ENCODE measurements around the gene MEIOSIN.

MEIOSIN gene

DNA sequence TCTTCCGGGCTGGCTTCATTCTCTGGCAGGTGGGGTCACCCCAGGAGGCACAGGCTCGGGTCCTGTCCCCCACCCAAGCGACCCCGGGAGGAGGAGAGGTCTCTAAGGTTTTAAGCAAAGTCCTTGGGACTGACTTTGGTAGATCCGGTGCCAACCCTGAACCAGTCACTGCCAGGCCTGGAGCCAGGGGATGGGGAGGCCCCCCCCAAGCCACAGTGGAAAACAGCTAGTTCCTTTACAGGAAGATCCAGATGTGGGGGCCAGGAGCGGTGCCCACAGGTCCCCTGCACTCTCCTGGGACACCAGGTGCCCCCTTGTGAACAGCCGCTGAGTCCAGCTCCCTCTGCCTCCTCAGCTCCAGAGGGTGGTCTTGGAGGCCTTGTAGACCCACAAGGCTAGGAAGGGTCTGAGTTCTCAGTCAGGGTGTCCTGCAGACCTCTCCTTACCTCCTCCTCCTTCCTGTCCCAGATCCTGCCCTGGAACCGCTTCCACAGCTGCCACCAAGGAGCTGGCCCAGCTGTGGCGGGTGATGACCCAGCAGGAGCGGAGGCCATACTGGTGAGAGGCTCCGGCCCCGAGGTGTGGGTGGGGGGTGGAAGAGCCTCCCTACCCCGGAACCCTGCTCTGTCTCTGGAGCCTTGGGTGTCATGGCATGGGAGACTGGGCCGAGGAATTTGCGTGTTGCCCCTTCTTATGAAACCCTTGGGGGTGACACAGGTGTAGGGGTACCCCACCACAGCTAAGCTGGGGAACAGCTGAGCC, 29.8 kb downstream of the MEIOSIN start:
- TF ChIP-seq CREB1 (IDR thresholded peaks at IDR 0.05; ENCODE audit: low read depth) (no peak), CEBPB (IDR thresholded peaks at IDR 0.05) (no peak), EP300 (IDR thresholded peaks at IDR 0.05; ENCODE audit: borderline replicate concordance) (no peak)
- TF ChIP-seq, protein P1, sequence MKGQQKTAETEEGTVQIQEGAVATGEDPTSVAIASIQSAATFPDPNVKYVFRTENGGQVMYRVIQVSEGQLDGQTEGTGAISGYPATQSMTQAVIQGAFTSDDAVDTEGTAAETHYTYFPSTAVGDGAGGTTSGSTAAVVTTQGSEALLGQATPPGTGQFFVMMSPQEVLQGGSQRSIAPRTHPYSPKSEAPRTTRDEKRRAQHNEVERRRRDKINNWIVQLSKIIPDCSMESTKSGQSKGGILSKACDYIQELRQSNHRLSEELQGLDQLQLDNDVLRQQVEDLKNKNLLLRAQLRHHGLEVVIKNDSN (IDR thresholded peaks at IDR 0.05) = no peak

DNA sequence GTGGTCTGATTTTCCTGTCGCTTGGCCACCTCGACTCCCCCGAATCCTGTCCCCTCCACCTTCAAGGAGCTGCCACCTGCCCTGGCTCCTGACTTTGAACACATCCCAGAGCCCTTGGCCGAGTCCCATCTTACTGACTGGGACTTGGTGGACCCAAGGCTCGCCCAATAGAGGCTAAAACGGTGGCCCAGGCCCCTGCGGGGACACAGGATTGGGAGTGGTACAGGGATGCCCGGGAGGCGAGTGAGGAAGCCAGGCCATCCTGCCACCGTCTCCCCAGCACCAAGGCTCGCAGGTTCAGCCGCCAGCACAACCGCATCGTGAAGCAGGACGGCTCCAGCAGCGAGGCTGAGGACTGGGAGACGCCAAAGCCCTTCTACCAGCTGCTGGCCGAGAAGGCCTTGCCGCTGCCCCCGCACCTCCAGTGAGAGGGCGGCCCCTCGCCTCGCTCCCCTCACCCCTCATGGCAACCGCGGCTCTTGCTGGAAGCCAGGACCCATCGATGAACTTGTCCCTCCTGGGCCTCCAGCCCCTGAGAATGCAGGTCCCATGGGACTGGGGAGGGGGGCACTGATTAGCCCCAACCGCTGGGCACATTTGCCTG, 30.6 kb downstream of the MEIOSIN start:
- TF ChIP-seq NFIC (IDR thresholded peaks at IDR 0.05) (no peak), EP300 (IDR thresholded peaks at IDR 0.05; ENCODE audit: borderline replicate concordance) (no peak), CREB1 (IDR thresholded peaks at IDR 0.05; ENCODE audit: low read depth) (no peak), TCF12 (IDR thresholded peaks at IDR 0.05; ENCODE audit: low read depth) (no peak)

DNA sequence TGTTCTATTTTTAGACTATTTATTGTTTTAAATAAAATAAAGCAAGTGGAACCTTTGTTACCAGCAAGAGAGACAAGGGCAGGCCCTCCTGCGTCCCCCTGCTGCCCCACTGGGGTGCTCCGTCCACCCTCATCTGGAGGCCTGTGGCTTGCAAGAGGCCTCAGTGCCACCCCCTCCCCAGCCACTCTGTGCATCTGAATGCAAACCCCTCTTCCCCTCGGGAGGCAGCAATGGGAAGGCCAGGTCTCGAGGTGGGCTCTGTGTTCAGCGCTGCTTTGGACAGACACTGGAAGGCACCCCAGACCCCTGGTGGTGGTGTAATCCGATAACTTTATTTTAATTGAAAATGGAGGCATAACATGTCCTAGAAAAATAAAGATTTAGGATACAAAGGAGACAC, 31.2 kb downstream of the MEIOSIN start:
- TF ChIP-seq EP300 (IDR thresholded peaks at IDR 0.05; ENCODE audit: borderline replicate concordance) (no peak), YY1 (IDR thresholded peaks at IDR 0.05; ENCODE audit: low read depth) (no peak), NFIC (IDR thresholded peaks at IDR 0.05) (no peak)

DNA sequence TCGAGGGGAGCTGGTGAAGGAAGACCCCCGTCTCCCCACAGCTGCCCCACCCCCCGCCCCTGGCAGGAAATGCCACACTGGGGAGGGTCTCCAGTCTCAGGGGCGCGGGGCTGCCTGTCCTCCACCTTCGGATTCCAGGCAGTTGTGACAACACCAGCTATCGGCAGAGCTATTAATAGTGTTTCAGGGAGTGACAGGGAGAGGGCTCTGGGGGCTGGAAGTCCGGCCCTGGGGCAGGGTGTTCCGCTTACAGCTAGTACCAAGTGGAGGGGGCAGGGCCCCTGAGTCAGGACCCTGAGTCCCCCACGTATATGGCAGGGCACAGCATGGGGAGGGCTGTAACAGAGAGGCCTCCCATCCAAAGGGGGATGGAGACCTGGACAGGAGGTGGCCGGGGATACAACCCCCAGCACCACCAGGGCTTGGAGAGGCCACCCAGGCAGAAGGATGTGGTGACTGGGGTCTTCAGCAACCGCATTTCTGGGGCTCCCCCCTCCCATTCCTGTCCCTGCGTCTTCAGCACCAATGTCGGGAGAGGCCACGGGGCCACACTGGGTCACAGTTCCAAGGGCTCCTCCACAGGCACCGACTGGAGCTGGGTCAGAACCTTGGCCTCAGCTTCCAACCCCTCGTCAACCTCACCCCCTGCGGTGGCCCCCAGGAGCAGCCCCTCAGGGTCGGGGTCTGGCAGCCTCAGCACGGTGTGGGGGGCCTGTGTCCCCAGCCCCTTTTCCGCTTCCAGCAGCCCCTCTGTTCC, 31.9 kb downstream of the MEIOSIN start:
- TF ChIP-seq CREB1 (IDR thresholded peaks at IDR 0.05; ENCODE audit: low read depth) = no peak
- TF ChIP-seq, protein P2, sequence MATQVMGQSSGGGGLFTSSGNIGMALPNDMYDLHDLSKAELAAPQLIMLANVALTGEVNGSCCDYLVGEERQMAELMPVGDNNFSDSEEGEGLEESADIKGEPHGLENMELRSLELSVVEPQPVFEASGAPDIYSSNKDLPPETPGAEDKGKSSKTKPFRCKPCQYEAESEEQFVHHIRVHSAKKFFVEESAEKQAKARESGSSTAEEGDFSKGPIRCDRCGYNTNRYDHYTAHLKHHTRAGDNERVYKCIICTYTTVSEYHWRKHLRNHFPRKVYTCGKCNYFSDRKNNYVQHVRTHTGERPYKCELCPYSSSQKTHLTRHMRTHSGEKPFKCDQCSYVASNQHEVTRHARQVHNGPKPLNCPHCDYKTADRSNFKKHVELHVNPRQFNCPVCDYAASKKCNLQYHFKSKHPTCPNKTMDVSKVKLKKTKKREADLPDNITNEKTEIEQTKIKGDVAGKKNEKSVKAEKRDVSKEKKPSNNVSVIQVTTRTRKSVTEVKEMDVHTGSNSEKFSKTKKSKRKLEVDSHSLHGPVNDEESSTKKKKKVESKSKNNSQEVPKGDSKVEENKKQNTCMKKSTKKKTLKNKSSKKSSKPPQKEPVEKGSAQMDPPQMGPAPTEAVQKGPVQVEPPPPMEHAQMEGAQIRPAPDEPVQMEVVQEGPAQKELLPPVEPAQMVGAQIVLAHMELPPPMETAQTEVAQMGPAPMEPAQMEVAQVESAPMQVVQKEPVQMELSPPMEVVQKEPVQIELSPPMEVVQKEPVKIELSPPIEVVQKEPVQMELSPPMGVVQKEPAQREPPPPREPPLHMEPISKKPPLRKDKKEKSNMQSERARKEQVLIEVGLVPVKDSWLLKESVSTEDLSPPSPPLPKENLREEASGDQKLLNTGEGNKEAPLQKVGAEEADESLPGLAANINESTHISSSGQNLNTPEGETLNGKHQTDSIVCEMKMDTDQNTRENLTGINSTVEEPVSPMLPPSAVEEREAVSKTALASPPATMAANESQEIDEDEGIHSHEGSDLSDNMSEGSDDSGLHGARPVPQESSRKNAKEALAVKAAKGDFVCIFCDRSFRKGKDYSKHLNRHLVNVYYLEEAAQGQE (IDR thresholded peaks at IDR 0.05; ENCODE audit: low read depth) = no peak
- TF ChIP-seq TCF12 (IDR thresholded peaks at IDR 0.05; ENCODE audit: low read depth) = no peak
- TF ChIP-seq ZBTB7A (IDR thresholded peaks at IDR 0.05; ENCODE audit: low read depth) = peak; percentile 58; the same call in 1 of the 2 replicates

DNA sequence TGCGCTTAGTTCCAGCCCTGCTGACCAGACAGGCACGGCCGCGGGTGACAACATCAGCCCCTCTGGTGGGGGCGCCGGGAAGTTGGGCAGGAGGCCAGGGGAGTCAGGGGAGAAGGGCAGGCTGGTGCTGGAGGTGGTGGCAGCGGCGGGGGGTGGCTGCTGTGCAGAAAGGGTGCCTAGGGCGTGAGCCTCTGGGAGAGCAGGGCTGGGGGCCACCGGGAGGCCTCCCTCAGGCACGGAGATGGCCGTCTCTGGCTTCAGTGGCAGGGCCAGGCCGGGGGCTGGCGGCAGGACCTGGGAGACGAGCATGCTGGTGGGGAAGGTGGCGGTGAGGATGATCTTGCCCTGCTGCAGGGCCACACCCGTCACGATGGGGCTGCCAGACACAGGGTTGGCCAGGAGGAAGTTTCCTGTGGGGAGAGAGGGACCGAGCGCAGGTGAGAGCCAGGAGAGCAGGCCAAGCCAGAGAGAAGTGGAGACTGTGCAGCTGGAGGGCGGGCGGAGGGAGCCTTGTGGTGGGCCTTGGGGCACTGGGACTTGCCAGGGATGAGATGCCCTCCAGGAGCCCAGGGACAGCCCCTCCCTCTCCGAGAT, 32.6 kb downstream of the MEIOSIN start:
- TF ChIP-seq RAD21 (IDR thresholded peaks at IDR 0.05; ENCODE audit: low read depth) = no peak
- TF ChIP-seq EGR1 (IDR thresholded peaks at IDR 0.05) = no peak
- TF ChIP-seq, protein P1 (IDR thresholded peaks at IDR 0.05) = no peak
- no peak for TF ChIP-seq CREB1 (IDR thresholded peaks at IDR 0.05; ENCODE audit: low read depth)
- TF ChIP-seq, protein P3, sequence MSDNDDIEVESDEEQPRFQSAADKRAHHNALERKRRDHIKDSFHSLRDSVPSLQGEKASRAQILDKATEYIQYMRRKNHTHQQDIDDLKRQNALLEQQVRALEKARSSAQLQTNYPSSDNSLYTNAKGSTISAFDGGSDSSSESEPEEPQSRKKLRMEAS (IDR thresholded peaks at IDR 0.05) = no peak
- TF ChIP-seq CEBPB (IDR thresholded peaks at IDR 0.05) = no peak
- TF ChIP-seq TEAD4 (IDR thresholded peaks at IDR 0.05) = no peak
- no peak for TF ChIP-seq ZBTB7A (IDR thresholded peaks at IDR 0.05; ENCODE audit: low read depth)
- TF ChIP-seq, protein P2 (IDR thresholded peaks at IDR 0.05; ENCODE audit: low read depth) = no peak
- TF ChIP-seq EP300 (IDR thresholded peaks at IDR 0.05; ENCODE audit: borderline replicate concordance) = no peak
- no peak for TF ChIP-seq YY1 (IDR thresholded peaks at IDR 0.05; ENCODE audit: low read depth)
- no peak for TF ChIP-seq TCF12 (IDR thresholded peaks at IDR 0.05; ENCODE audit: low read depth)
- no peak for TF ChIP-seq FOXM1 (IDR thresholded peaks at IDR 0.05; ENCODE audit: borderline replicate concordance, low read depth)
- TF ChIP-seq TAF1 (IDR thresholded peaks at IDR 0.05; ENCODE audit: low read depth) = no peak
- no peak for TF ChIP-seq NFIC (IDR thresholded peaks at IDR 0.05)

DNA sequence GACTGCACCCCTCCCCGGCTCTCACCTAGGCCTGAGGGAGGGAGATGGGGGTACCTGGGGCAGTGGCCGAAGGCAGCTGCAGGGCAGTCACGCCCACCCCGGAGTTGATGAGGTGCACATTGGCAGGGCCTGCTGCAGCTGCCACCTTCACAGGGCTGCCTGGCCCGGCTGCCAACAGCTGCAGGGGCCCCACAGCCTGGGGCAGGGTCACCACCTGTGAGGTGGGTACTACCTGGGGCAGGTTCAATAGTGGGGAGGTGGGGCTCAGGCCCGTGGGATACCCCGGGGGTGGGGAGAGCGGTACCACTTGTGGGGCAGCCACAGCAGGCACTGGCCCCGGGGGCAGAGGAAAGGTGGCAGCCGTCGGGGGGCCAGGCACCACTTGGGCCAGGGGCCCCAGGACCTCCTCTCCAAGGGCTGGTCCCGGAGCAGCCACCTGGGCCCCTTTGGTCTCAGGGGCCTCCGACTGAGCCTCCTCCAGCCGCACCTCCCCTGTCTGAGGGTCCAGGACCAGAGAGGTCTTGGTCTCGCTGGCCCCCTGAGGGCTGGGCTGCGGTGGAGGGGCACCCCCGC, 33.1 kb downstream of the MEIOSIN start:
- TF ChIP-seq NFIC (IDR thresholded peaks at IDR 0.05) = no peak
- no peak for TF ChIP-seq EGR1 (IDR thresholded peaks at IDR 0.05)
- TF ChIP-seq FOXM1 (IDR thresholded peaks at IDR 0.05; ENCODE audit: borderline replicate concordance, low read depth) = no peak
- TF ChIP-seq, protein P1 (IDR thresholded peaks at IDR 0.05) = no peak
- TF ChIP-seq, protein P2 (IDR thresholded peaks at IDR 0.05; ENCODE audit: low read depth) = no peak
- TF ChIP-seq CEBPB (IDR thresholded peaks at IDR 0.05) = no peak
- TF ChIP-seq RAD21 (IDR thresholded peaks at IDR 0.05; ENCODE audit: low read depth) = no peak
- TF ChIP-seq, protein P3 (IDR thresholded peaks at IDR 0.05) = no peak
- no peak for TF ChIP-seq ZBTB7A (IDR thresholded peaks at IDR 0.05; ENCODE audit: low read depth)
- TF ChIP-seq EP300 (IDR thresholded peaks at IDR 0.05; ENCODE audit: borderline replicate concordance) = no peak
- no peak for TF ChIP-seq TCF12 (IDR thresholded peaks at IDR 0.05; ENCODE audit: low read depth)
- no peak for TF ChIP-seq YY1 (IDR thresholded peaks at IDR 0.05; ENCODE audit: low read depth)
- no peak for TF ChIP-seq CREB1 (IDR thresholded peaks at IDR 0.05; ENCODE audit: low read depth)
- TF ChIP-seq TEAD4 (IDR thresholded peaks at IDR 0.05) = no peak
- no peak for TF ChIP-seq TAF1 (IDR thresholded peaks at IDR 0.05; ENCODE audit: low read depth)
